ENCODE data around the gene SLC25A10.

GRCh38 chr17:81676906-81677305 lies 35.2 kb upstream of the SLC25A10 start:
- TF ChIP-seq CTCF (IDR thresholded peaks at IDR 0.05) (no peak), POLR2A (IDR thresholded peaks at IDR 0.05) (no peak), EP300 (IDR thresholded peaks at IDR 0.05) (no peak)
